Activated CD8-positive, alpha-beta memory T cell treated with anti-CD3 and anti-CD28 coated beads for 48 hours (primary cell): ENCODE data around the gene CFAP58.
A peak's percentile ranks its signal among the peaks of the same experiment; 100 is the strongest.

ENCODE experiments used
- DNase-seq, 3 experiments: peaks; one replicate each; pipeline ENCODE4 v3.0.0-alpha.2; 2020; ENCODE audit warnings: low read depth in 2 of 3, low spot score in 2 of 3

CFAP58 gene

GRCh38 chr10:104353325-104354048 lies at the start of gene CFAP58:
CFAP58 (plus strand) TSS chr10:104353833; CDS start chr10:104353898, 65 bp downstream.
- peak; percentile 65 to 81 (median 67) for DNase-seq

GRCh38 chr10:104304356-104304745 lies 49.3 kb upstream of the CFAP58 start:
- no peak for DNase-seq

GRCh38 chr10:104304927-104305326 lies 48.7 kb upstream of the CFAP58 start:
- no peak for DNase-seq

GRCh38 chr10:104306897-104307296 lies 46.7 kb upstream of the CFAP58 start:
- DNase-seq: no peak

GRCh38 chr10:104307576-104308438 lies 45.8 kb upstream of the CFAP58 start:
- DNase-seq: no peak

- DNase-seq: no peak
Observed at GRCh38 chr10:104308439-104308903, 45.2 kb upstream of the CFAP58 start.

GRCh38 chr10:104309980-104310978 lies 43.4 kb upstream of the CFAP58 start:
- DNase-seq: no peak

GRCh38 chr10:104311184-104311720 lies 42.4 kb upstream of the CFAP58 start:
- DNase-seq: no peak

- DNase-seq: no peak
Observed at GRCh38 chr10:104314591-104315485, 38.8 kb upstream of the CFAP58 start.

GRCh38 chr10:104315486-104315921 lies 38.1 kb upstream of the CFAP58 start:
- no peak for DNase-seq

GRCh38 chr10:104316321-104317099 lies 37.1 kb upstream of the CFAP58 start:
- no peak for DNase-seq

- no peak for DNase-seq
Observed at GRCh38 chr10:104317269-104317710, 36.3 kb upstream of the CFAP58 start.

GRCh38 chr10:104317726-104318299 lies 35.8 kb upstream of the CFAP58 start:
- DNase-seq: no peak

GRCh38 chr10:104318326-104318725 lies 35.3 kb upstream of the CFAP58 start:
- no peak for DNase-seq

GRCh38 chr10:104318810-104319741 lies 34.6 kb upstream of the CFAP58 start:
- no peak for DNase-seq

- no peak for DNase-seq
Observed at GRCh38 chr10:104321226-104321625, 32.4 kb upstream of the CFAP58 start.

GRCh38 chr10:104321725-104322415 lies 31.8 kb upstream of the CFAP58 start:
- no peak for DNase-seq
